Activated CD8-positive, alpha-beta memory T cell treated with anti-CD3 and anti-CD28 coated beads, Interleukin-2, amount 50 U/mL, for 1 hour (primary cell): ENCODE measurements around the gene NDUFS3.
"Not testable (repeated sequence)": the region's sequence is repeated elsewhere in the genome, so short reads cannot be mapped to it uniquely, and the experiment has no call there.

Source experiments
- DNase-seq: peaks from one replicate; pipeline ENCODE4 v3.0.0-alpha.2; 2020; ENCODE audit errors: extremely low read depth

The NDUFS3 gene

GRCh38 chr11:47560426-47560825 is 18.4 kb upstream of the NDUFS3 start:
- DNase-seq, result no peak

GRCh38 chr11:47562393-47562792 is 16.5 kb upstream of the NDUFS3 start:
- DNase-seq, result not testable (repeated sequence)

GRCh38 chr11:47564366-47564765 is 14.5 kb upstream of the NDUFS3 start:
- DNase-seq, result not testable (repeated sequence)

- DNase-seq, result no peak
Measured at GRCh38 chr11:47564933-47565339, 13.9 kb upstream of the NDUFS3 start.

- DNase-seq, result no peak
Measured at GRCh38 chr11:47565340-47566148, 13.3 kb upstream of the NDUFS3 start, which contains the start of gene PTPMT1. Gene PTPMT1 (plus strand): TSS chr11:47565599. CDS start chr11:47565623, 24 bp downstream.

GRCh38 chr11:47566149-47566698 is 12.7 kb upstream of the NDUFS3 start:
- DNase-seq, result no peak

- no peak for DNase-seq
Measured at GRCh38 chr11:47569646-47570045, 9.2 kb upstream of the NDUFS3 start.

- no peak for DNase-seq
Measured at GRCh38 chr11:47570651-47571356, 8.1 kb upstream of the NDUFS3 start.

GRCh38 chr11:47571357-47571729 is 7.5 kb upstream of the NDUFS3 start:
- DNase-seq, result no peak

GRCh38 chr11:47571895-47572294 is 7.0 kb upstream of the NDUFS3 start:
- DNase-seq, result no peak

- no peak for DNase-seq
Measured at GRCh38 chr11:47572715-47573255, 6.1 kb upstream of the NDUFS3 start.

- no peak for DNase-seq
Measured at GRCh38 chr11:47573321-47573720, 5.6 kb upstream of the NDUFS3 start.

- DNase-seq, result no peak
Measured at GRCh38 chr11:47577460-47578041, 1.3 kb upstream of the NDUFS3 start.

GRCh38 chr11:47583844-47584243 is 5.0 kb downstream of the NDUFS3 start:
- DNase-seq, result no peak

- DNase-seq, result no peak
Measured at GRCh38 chr11:47586098-47586855, 7.4 kb downstream of the NDUFS3 start, which contains the start of gene FAM180B. Gene FAM180B (plus strand): TSS chr11:47586678. CDS start chr11:47586769, 91 bp downstream.

- DNase-seq, result no peak
Measured at GRCh38 chr11:47587039-47587716, 8.3 kb downstream of the NDUFS3 start.

- no peak for DNase-seq
Measured at GRCh38 chr11:47587723-47588326, 9.0 kb downstream of the NDUFS3 start.

GRCh38 chr11:47589118-47589517 is 10.2 kb downstream of the NDUFS3 start:
- DNase-seq, result no peak

- DNase-seq, result no peak
Measured at GRCh38 chr11:47589584-47589976, 10.7 kb downstream of the NDUFS3 start.
